ENCODE data around the gene NCR2.

NCR2 gene

DNA sequence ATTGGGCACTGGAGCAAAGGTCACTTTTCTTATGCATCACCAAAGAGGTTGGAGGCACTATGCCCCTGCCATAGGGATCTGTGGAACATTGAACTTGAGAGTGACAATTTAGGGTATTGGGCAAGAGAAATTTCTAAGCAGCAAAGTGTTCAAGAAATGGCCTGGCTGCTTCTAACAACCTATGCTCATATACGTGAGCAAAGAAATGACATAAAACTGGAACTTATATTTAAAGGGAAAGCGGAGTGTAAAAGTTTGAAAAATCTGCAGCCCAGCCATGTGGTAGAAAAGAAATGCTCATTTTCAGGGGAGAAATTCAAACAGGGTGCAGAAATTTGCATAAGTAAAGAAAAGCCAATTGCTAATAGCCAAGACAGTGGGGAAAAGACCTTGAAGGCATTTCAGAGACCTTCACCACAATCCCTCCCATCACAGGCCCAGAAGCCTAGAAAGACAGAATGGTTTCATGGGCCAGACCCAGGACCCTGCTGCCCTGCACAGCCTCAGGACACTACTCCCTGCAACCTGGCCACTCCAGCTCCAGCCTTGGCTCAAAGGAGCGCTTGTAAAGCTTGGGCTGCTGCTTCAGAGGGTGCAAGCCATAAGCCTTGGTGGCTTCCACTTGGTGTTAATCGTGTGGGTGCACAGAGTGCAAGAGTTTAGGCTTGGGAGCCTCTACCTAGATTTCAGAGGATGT, 24.4 kb downstream of the NCR2 start:
- no peak for DNase-seq (ENCODE audit: low read depth in 1 of 2, low spot score in 1 of 2)

DNA sequence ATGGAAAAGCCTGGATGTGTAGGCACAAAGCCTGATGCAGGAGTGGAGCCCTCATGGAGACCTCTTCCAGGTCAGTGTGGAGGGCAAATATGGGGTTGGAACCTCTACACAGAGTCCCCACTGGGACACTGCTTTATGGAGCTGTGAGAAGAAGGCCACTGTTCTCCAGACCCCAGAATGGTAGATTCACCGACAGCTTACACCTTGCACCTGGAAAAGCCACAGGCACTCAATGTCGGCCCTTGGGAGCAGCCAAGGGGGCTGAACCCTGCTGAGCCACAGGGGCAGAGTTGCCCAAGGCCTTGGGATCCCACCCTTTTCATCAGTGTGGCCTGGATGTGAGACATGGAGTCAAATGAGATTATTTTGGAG, 24.9 kb downstream of the NCR2 start:
- DNase-seq (ENCODE audit: low read depth in 1 of 2, low spot score in 1 of 2), result no peak

DNA sequence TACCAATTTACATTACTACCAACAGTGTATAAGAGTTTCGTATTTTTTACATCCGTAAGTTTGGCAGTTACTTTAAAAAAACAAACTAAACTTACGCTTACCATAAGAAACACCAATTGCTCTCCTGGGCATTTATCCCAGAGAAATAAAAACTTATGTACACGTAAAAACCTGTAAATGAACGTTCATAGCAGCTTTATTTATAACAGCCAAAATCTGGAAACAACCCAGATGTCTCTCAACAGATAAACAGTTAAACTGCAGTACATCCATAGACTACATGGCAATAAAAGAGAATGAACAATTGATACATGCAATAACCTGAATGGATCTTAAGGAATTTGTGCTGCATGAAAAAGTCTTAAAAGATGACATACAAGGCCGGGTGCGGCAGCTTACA, 30.7 kb downstream of the NCR2 start:
- no peak for DNase-seq (ENCODE audit: low read depth in 1 of 2, low spot score in 1 of 2)

DNA sequence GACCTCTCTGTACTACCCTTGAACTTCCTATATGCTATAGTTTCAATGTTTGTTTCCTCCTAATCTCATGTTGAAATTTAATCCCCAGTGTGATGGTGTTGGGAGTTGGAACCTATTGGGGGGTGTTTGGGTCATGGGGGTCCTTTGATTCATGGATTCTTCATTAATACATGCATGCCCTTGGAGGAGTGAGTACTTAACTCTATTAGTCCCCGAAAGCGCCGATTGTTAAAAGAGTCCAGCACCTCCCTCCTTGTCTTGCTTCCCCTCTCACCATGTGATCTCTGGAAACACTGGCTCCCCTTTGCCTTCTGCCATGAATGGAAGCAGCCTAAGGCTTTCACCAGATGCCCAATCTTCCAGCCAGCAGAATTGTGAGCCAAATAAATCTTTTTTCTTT, 31.7 kb downstream of the NCR2 start:
- DNase-seq (ENCODE audit: low read depth in 1 of 2, low spot score in 1 of 2), result no peak

DNA sequence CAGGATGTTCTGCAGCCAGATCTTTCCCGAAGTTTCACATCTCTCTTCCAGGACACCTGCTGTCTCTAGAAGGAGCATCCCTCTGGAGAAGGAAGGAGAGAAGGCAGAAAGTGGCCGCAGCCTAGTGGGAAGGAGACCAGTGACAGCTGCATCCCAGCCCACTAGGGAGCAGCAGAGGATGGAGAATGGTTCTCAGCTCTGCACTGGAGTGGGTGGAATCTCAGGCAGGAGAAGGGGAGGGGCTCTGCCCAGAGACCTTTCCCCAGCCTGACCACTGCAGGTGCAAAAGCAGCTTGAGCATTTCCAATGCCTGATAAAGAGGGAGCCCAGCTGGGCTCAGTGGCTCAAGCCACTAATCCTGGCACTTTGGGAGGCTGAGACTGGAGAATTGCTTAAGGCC, 32.3 kb downstream of the NCR2 start:
- DNase-seq (ENCODE audit: low read depth in 1 of 2, low spot score in 1 of 2), result no peak

DNA sequence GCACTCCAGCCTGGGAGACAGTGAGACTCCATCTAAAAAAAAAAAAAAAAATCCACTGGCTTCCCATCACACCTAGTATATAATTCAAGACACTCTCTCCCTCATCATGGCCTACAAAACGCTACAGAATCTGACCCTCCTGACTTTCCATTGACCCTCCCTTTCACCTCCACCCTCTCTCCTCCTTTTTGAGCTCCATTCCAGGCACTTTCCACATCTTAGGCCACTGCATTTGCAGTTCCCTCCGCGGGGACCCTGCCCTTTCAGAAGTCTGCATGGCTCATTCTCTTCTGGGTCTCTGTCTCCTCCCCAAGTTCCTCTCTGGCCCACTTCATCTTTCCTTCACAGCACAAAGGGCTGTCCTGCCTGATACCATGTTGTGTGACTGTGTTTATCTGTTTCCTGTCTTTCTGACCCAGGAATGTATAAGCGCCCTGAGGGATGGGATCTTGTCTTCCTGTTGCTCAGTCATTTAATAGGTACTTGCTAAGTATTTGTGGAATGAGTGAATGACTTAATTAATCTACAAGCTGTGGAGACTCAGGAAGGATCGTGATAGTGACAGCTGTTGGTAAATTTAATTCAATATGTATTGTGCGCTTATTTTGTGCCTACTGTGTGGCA, 35.2 kb downstream of the NCR2 start:
- no peak for DNase-seq (ENCODE audit: low read depth in 1 of 2, low spot score in 1 of 2)

DNA sequence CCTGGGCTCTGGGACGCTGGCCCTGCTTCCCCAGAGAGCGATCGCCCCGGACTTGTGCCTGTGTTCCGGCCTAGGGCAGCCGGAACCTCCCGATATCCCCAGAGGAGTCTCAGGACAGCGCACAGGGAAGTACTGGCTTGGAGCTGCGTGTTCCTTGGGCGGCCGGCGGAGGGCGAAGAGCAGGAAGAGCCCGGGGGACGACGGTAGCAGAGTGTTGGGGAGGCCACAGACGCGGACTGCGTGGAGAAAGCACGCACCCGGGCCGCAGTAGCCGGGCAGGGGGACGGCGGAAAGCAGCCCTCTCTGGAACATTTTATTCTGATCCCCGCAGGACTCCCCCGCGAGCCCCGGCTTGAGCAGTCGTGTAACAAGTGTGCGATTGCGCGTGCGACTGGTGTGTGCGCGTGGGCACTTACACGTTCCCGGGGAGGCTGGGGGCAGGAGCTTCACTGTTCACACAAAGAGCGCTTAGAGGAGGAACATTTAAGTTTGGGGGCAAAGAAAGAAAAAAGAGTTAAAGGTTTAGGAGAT, 36.1 kb downstream of the NCR2 start:
- DNase-seq (ENCODE audit: low read depth in 1 of 2, low spot score in 1 of 2), result no peak

DNA sequence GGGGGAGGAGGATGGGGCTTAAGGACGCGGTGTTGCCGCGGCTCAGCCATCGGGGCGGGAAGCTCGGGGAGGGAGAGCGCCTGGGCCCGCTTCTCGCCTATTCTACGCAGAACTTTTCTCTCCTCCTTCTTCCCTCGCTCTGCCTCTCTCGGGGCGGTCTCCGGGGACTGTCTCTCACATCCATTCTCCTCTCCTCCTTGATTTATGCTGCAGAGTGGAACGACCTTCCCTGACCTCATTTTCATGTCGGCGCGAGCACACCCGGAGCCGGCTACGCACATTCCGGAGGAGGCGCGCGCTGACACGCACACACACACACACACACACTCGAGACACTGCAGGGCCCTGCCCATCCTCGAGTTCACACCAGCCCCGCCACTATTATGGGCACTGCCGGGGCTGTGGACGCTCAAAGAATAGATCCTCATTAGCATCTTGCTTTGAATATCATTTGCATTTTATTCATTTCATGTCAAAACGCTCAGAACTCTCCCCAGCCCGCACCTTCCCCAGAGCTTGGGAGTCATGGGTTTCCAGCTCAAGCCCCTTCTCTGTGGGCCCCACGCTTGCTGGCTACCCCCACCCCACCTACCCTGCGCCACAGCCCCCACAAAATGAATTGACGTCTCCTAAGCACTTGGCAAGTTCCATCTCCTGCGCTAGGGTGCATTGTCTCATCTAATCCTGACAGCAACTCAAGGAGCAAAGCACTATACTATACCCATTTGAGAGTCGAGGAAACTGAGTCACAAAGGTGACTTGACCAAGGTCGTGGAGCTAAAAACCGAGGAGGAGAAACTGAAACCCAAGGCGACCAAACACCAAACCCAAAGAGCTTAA, 36.8 kb downstream of the NCR2 start:
- DNase-seq (ENCODE audit: low read depth in 1 of 2, low spot score in 1 of 2), result no peak

DNA sequence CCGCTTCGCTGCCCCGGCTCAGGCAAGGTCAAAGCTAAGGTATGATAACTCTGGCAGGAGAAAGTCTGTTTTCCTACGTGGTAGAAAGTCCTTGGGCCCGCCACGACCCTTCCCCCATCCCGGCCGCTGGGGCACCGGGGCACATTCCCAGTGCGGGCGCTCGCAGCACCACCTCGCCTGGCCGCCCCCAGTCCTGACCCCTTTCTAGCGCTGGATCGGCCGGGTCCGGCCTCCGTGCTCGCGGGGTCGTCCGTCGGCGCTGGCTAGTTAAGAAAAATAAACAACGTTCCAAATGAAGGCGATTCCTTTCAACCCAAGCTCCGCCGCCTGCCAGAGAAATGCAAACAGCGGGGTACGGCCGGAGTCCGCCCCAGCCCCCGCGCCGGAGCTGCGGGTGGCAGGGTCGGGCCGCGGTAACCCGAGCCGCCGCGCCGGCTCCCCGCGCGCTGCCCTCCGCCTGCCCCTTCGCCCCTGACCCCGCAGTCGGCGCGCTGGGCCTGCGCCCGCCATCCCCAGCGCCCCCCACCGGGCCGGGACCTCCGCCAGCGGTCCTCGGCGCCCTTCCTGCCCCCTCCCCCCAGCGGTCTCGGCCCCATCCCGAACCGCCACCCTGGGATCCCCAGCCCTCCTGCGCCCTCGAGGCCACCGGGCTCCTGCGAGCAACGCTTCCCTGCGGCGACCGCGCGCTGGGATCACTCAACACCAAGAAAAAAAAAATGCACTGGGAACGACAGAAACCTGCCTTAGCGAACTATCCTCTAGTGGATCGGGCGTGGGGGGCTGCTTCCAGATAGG, 37.6 kb downstream of the NCR2 start:
- no peak for DNase-seq (ENCODE audit: low read depth in 1 of 2, low spot score in 1 of 2)

DNA sequence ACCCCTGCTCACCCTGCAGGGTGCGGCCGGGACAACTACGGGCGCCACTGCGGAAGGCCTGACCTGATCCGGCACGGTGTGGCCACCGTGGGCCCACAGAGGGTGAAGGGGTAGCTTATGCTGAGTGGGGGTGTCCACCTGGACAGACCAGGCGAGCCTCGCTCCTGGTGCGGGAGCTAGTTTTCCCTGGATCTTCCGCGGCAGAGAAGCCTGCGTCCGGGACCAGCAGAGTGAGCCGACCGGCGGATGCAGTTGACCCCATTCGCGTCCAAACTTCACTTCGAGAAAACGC, 38.2 kb downstream of the NCR2 start:
- no peak for DNase-seq (ENCODE audit: low read depth in 1 of 2, low spot score in 1 of 2)

DNA sequence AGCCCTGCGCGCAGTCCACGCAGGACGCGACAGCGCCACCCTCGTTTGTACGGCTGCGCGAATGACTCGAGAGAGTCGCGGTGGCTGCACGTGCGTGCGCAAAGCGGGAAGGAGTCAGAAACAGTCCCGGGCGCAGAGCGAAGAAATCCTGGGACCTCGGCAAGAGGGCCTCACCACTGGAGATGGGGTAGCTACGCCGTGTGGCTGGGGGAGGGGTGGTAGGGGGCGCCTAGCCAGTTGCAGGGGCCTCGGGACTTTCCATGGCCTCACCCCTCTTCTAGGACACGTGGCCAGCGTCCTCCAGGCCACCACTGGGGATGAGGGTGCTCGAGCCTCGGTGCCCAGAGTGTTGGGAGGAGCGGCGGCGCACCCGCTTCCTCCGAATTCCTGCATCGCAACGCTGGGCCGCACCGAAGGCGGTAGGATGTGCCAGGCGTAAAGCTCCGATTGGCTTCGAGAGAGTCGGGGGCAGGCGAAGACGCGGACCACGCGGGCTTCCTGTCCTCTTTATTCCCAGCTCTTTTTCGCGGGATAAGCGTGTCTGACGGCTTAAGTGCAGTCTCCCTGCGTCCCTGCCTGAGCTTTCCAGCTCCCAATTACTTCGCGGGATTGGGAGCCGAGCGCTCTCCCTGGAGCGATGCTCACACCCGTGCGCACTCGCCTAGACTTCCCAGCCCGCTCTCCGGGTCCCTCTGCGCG, 38.7 kb downstream of the NCR2 start:
- no peak for DNase-seq (ENCODE audit: low read depth in 1 of 2, low spot score in 1 of 2)

DNA sequence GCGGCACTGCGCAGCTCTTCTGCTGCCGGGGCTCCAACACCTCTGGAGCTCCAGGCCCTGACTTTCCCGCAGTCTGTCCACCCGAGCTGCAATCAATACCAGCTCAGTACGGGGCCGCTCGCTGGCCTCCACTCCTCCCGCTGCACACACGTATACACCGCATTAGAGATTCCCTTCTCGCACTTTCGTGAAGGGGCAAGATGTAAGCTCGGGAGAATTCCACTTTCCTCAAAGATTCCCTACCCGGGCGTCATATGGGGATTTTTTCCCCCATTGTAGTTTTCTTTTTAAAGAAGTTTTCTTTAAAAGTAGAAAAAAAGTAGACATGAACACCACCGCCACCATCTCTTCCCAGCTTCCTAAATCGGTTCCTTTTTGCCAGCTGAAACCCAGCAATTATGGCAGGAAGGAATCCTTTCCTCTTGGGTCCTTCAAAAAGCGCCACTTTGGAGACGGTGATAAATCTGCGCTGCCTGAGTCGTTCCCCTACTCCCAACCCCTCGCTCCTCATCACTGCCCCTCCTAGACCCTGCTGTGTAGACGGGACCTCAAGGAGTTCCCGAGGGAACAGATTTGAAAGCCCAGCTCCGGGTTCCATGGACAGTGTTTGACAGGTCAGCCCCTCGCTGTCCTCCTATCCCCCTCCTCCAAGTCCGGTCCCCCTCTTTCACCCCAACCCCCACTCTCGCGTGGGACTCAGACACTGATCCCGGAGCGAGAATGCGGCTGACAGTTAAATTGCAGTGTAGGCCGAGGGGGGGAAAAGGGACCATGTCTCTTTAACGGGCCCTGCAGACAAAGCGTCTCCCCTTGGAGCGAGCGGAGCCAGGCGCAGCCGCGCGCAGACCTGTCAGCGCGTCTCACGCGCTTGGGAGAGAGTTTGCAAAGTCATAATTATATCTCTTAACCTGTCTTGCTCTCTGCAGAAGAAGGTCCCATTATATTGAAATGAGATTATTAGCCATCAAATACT, 39.5 kb downstream of the NCR2 start:
- no peak for DNase-seq (ENCODE audit: low read depth in 1 of 2, low spot score in 1 of 2)

DNA sequence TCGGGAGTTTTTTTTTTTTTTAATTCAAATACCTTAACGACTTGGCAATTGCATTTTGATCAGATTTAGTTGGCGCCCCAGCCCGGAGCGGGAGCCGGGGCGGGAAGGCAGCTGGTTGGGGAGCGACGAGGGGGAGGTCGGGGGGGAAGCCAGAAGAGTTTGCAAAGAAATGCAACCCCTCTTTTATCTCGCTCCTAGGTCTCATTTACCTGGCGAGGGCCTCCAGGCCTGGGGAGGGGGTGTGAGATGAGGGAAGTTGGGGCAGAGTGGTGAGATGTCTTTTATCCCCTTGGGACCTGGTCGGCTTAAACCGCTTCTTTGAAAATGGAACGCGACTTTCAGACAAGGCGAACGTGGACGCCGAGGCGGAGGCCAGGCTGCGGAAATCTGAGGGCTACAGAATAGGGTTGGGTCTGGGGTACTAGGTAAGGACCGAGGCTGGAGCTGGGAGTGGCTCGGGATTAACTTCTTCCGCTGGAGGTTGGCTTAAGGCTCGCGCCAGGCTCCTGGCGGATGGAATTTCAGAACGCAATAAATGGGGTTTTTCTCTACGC, 40.3 kb downstream of the NCR2 start:
- no peak for DNase-seq (ENCODE audit: low read depth in 1 of 2, low spot score in 1 of 2)

DNA sequence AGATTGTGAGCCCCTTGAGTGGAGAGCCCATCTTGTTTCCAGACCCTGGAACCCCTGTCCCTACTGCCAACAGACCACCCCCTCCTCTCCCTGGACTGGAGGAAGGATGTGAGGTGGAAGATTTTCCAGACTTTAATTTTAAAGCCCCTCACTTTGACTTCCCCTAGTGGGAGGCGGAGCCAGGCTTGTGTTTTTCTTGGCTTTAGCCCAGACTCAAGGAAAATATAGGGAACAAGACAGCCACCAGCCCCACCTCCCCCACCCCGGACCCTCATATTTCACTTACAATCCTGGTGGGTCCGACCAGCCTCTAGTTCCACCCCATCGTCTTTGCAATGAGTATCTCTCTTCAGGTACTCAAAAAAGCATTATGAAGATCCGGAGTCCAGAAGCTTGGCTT, 40.8 kb downstream of the NCR2 start:
- no peak for DNase-seq (ENCODE audit: low read depth in 1 of 2, low spot score in 1 of 2)

DNA sequence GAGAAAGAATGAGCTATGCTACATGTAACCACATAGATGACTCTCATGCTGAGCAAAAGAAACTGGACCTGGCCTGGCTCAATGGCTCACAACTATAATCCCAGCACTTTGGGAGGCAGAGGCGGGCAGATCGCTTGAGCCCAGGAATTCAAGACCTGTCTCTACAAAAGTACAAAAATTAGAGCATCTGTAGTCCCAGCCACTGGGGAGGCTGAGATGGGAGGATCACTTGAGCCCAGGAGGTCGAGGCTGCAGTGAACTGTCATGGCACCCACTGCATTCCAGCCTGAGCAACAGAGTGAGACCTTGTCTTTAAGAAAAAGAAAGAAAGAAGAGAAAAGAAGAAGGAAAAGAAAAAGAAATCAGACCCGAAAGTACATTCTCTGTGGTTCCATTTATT, 41.7 kb downstream of the NCR2 start:
- DNase-seq (ENCODE audit: low read depth in 1 of 2, low spot score in 1 of 2), result no peak

DNA sequence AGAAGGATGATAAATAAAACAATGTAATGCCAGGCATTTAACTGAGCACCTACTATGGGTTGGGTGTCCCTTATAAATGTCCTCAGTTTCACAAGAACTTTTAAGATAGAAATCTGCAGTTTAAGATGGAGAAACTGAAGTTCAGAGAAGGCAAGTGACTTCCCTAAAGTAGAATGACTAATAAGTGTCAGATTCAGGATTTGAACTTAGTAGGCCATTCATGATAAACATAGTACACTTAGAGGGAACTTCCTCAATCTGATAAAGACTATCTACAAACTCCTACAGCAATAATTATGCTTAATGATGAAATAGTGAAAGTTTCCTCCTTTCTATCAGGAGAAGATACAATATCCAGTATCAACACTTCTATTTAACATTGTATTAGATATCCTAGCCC, 43.9 kb downstream of the NCR2 start:
- DNase-seq (ENCODE audit: low read depth in 1 of 2, low spot score in 1 of 2), result no peak

DNA sequence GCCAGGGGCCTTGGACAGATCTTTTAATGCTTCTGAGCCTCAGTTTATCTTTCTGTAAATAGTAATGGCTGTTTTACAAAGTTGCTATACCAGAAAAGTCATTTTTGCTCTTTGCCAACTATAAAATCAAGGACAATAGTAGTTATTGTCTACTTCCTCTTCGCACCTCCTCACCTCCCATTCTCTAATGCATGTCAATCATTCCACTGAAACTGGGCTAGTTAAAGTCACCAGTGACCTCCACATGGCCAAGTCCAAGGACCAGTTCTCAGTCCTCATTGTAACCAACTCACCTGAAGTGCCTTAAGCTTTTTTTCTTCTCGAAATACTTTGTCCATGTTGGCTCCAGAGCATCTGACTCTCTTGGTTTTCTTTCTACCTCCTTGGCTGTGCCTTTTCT, 51.2 kb downstream of the NCR2 start:
- DNase-seq (ENCODE audit: low read depth in 1 of 2, low spot score in 1 of 2), result no peak

DNA sequence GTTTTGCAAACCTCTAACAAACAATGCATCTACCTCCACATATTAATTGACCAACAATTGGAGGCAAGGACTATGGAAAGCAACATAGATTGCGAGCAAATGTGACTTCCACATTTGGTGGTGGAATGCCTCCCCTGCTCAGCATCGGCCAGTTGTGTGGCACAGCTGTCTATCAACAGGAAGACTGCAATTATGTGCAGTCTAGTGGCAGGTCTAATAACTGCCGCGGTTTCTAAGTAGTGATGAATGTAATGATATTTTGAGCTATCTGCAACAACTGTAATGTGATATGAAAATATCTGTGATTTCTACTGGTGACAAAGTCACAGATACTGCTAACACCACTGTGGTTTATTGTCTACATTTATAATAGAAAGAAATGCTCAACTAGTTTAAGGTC, 56.8 kb downstream of the NCR2 start:
- no peak for DNase-seq (ENCODE audit: low read depth in 1 of 2, low spot score in 1 of 2)

DNA sequence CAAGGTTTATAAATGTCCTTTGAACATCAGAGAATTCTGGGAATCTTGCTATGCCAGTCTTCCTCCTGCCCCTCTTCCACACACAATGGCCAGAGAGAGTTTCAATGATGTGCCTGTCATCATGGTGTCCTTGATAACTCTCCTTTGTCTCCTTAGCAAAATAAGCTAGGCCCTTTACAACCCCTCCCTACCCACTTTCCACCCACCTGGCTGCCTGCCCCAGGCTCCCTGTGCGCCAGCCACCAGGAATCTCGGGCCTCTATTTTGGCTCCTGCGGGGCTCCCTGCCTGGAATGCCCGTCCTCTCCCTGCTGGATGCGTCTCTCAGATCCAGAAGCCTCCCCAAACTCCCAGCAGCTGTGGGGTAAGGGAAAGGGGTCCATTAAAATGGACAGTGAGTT, 60.9 kb downstream of the NCR2 start:
- DNase-seq (ENCODE audit: low read depth in 1 of 2, low spot score in 1 of 2), result no peak

DNA sequence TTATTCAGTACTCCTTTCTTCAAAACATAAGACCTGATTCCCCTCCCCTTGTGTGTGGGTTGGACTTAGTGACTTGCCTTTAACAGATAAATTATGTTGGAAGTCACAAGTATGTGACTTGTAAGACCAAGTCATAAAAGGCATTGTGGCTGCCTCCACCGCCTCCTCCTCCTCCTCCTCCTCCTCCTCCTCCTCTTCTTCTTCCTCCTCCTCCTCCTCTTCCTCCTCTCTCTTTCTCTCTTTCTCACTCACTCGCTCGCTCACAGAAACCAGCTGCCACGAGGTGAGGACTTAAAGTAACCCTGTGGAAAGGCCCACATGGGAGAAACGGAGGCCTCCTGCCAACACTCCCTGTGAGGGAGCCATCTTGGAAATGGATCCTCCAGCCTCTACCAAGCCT, 64.0 kb downstream of the NCR2 start:
- no peak for DNase-seq (ENCODE audit: low read depth in 1 of 2, low spot score in 1 of 2)

Measured in activated CD4-positive, alpha-beta T cell treated with anti-CD3 and anti-CD28 coated beads, Interleukin-2, amount 50 U/mL, for 24 hours (primary cell).